ENCODE data around the gene H2BK1.

H2BK1 gene

DNA sequence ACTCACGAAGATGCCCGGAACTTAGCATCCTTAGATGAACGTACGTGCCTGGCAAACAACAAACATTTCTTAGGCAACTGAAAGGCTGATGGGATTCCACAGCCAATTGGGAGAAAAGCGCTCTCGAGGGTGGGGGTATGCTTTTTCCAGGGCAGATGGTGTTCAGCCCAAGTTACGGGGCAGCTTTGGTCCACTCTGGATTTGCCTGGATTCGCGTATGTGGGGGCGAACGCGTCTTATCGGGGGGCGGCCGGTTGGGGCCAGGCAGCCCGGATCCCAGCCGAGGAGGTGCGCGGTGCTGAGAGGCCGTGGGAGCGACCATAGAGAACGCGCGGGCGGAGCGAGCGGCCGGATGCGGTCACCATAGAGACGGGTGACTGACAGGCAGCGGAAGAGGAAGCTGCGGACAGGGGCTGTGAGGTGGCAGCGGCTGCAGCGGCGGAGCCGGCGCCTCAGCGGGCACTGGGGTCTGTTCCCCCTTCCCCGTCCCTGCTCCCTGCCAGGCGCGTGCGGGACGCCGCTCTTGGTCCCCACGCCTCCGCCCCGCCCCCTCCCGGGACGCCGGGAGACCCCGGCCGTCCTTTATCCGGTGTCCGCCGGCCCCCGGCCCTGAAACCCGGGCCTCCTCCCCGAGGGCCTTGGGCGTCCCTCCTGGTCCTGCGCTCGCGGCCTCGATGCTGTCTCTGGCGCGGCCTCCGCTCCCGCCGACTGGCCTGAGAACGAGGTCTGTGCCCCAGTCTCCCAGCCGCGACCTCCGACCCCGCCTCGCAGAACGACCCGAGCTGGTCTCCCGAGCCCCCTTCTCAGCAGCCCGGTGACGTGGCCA is 22.0 kb upstream of the H2BK1 start, which contains the start of gene CHPF2:
TSS of gene CHPF2 (plus strand) at position 393 of the 826 bp plus-strand sequence. CDS start 1,529 bp downstream, outside the sequence.
- peak; percentile 83 to 84 for DNase-seq (ENCODE audit: low read depth in 2 of 2)

DNA sequence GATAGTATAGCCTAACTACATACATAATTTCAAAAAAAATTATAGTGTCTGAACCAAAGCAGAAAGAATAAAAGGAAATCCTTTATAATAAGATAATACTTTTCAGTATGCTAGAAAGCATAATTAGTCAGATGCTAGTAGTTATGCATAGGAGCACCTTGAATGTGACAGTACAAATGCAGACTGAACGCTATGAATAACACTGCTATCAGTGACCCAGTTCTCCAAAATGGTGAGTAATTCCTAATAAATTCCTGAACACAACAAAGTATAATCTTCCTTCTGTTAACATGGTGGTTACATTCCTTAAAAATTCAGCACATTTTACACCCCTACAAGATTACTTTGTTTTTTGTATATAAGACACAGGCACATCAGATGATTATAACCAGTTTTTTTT is 20.8 kb upstream of the H2BK1 start:
- DNase-seq (ENCODE audit: low read depth in 2 of 2): no peak

DNA sequence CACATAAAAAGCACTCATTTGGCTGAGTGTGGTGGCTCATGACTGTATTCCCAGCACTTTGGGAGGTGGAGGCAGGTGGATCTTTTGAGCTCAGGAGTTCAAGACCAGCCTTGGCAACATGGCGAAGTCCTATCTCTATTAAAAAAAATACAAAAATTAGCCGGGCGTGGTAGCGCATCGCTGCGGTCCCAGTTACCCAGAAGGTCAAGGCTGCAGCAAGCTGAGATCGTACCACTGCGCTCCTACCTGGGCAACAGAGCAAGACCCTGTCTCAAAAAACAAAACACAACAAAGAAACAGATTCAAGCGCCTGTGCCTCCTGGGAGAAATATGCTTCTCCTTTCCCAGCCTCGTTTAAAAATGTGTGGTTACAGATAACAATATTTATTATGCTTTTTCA is 19.0 kb upstream of the H2BK1 start:
- no peak for DNase-seq (ENCODE audit: low read depth in 2 of 2)

DNA sequence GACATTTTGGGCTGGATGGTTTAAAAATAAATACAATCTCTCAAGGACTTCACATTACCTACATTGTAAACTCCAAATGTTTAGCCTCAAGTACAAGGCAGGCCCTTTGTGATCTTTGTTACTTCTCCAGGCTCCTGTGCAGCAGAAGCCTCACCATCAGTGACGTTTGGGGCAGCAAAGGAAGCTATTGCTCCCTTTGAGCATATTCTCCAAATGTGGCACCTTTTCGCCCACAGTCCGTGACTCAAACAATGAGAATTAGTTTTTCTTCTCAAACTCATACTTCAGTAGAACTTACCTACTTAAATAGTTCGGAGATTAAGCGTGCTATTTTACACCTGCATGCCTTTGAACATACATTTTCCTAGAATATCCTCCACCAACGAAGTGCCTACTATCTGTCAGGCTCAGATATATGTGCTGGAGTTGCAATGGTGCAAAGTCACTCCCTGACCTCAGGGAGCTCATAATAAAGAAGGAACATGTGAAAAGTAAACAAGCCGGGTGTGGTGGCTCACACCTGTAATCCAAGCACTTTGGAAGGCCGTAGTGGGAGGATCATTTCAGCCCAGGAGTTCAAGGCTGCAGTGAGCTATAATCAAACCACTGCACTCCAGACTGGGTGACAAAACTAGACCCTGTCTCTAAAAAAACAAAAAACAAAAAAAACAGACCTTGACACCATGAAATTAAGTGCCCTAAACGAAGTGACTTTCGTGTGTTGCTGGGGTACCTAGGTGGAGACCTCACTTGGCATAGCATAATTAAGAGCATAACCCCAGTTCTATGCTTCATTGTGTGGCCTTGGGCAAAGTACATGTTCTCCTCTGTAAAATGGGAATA is 18.0 kb upstream of the H2BK1 start:
- DNase-seq (ENCODE audit: low read depth in 2 of 2): no peak

DNA sequence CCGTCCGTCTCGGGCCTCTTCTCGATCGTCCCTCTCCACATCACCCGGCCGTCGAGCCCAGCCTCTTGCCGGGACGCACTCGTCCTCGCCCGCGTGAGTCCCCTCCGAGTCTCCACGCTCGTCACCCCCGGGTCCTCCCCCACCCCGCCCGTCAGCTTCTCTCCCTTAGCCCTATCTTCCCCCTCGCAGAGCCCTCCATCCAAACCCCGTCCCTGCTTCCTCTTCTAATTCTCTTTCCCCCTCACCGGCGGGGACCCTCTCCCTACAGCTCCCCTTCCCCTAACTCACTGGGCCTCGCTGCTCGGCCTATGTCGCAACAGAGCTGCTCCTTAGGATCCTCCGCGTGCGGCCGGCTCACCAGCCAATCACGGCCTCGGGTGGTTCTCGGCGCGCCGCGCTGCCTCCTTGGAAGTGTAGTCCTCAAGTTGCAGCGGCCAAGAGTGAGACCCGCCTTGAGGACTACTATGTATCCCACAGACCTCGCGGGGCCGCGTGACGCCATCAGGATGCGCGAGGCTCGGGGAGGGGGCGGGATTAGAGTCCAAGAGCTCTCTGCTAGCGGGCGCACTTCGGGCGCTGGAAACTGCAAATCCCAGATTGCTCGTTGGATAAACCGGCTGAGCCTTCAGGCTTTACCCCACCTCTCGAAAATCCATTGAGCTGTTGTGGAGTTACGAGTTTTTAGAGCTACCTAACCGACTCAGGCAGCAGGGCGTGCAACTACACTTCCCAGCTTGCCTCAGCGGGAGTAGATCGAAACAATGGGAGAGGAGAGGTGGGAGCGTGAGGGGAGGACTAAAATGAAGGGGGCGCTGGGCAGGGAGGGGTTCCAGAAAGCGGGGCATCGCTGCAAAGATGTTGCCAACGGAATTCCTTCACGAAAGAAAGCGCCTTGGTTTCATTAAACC is 16.8 kb upstream of the H2BK1 start, which contains the start of gene ABCF2:
TSS of gene ABCF2 (minus strand) at position 331 of the 908 bp plus-strand sequence. CDS start 747 bp downstream, outside the sequence.
- DNase-seq (ENCODE audit: low read depth in 2 of 2): peak; percentile 95 to 98

DNA sequence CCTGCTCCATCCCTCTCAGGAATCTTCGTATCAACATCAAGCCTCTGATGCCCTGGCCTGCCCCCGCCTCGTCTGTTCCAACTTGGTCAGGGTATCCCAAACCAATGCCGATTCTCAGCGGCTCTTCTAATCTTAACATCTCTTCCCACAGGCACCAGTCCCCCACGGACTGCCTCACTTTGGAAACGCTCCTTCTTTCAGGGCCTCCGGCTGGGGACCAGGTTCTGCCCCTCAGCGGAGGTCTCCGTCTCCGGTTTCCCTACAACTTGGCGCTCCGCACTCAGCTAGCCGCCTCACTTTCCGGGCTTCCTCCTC is 16.2 kb upstream of the H2BK1 start:
- no peak for DNase-seq (ENCODE audit: low read depth in 2 of 2)

DNA sequence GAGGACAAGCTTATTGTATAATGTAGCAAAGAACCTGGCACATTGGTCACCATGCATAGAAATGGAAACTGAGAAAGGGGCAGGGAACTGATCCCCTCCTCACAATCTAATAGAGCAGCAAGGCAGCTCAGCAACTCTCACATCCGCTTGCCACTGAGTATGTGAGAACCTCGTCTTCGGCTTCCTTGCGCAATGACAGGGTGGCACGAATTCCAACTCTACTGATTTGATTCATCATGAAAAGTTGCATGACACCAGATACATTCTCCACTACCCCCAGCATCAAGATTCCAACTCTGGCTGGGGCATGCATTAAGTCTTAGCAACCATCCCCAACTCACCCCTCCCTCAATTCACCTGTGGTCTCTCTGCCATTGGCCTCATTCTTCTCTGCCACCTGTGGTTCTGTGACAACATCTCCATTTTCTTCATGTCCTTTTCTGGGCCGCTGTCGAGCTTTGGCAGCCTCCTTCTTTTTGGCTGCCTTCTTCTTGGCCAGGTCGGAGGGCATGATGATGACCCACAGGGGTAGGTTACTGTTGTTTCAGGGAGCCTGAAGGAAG is 15.7 kb upstream of the H2BK1 start:
- DNase-seq (ENCODE audit: low read depth in 2 of 2): no peak

DNA sequence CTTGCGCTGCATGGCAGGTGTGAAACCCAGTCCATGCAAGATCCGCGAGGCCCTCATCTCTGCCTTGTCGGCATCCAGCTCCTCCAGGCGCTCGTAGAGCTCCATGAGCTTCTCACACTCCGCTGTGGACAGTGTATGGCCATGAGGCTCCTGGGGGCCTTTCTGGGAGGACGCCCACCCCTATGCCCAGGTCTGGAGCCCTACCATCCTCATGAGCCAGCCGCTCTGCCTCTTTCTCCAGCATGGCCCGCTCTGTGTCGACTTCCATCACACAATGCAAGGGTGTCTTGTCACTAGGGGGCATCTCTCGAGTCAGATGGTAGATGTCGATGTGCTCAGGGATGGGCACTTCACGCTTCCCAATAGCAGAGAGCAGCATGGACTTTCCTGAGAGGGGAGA is 13.4 kb upstream of the H2BK1 start:
- DNase-seq (ENCODE audit: low read depth in 2 of 2): no peak

DNA sequence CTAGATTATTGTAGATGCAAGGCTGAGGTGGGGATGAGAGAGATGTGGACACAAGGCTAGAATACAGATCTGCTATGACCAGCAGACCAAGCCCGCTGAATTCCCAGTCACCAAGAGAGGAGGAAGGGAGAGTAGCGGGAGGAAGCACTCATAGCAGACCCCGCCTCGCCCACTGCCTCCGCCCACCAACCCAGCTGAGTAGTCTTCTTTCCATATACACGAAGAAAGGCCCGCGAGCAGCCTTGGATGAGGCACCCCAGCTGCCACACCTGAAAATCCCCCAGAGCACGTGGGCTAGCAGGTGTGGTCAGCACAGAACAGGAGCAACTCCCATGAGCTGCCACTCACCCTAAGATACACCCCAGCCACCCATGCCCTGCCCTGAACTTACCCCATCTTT is 7.9 kb upstream of the H2BK1 start:
- DNase-seq (ENCODE audit: low read depth in 2 of 2): no peak

DNA sequence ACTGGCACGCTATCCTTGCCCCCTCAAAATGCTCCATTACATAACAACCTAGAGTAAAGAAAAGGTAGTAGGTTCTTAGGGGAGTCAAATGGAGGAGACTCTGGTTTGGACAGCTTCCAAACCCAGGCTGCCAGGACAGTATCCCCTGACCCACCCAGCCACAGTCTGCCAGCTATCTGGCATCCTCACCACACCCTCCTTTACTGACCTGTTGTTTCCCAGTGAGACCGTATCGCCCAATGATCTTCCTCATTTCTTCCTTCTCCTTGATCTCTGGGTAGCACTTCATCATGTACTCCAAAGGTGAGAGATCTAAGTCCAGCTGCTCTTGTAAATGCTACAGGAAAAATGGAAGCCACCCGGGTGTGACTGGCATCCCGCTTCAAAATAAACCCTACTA is 5.1 kb upstream of the H2BK1 start:
- no peak for DNase-seq (ENCODE audit: low read depth in 2 of 2)

DNA sequence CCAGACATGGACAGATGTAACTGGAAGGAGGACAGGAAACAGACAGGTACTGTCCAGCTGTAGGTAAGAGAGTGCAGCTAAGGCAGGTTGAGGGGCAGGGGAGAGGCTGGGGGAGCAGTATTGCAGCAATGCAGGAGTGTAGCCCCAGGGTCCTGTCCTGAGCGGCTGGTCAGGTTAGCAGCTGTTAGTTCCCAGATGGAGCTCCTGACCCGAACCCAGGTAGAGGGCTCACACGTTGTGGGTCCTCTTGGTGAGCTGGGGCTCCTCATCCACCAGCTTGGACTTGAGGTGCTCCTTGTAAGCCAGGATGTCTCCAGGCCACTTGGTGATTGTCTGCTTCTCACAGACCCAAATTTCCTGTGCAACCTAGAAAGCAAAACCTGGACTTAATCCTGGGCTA is 3.5 kb upstream of the H2BK1 start:
- DNase-seq (ENCODE audit: low read depth in 2 of 2): no peak

DNA sequence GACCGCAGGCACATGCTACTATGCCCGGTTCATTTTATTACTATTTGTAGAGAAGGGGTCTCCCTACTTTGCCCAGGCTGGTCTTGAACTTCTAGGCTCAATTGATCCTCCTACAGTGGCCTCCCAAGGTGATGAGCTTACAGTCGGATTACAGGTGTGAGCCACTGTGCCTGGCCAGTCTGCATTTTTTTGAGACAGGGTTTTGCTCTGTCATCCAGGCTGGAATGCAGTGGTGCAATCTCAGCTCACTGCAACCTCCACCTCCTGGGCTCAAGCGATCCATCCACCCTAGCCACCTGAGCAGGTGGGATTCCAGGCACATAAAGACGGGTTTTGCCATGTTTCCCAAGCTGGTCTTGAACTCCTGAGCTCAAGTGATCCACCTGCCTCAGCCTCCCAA is 2.3 kb upstream of the H2BK1 start:
- no peak for DNase-seq (ENCODE audit: low read depth in 2 of 2)

DNA sequence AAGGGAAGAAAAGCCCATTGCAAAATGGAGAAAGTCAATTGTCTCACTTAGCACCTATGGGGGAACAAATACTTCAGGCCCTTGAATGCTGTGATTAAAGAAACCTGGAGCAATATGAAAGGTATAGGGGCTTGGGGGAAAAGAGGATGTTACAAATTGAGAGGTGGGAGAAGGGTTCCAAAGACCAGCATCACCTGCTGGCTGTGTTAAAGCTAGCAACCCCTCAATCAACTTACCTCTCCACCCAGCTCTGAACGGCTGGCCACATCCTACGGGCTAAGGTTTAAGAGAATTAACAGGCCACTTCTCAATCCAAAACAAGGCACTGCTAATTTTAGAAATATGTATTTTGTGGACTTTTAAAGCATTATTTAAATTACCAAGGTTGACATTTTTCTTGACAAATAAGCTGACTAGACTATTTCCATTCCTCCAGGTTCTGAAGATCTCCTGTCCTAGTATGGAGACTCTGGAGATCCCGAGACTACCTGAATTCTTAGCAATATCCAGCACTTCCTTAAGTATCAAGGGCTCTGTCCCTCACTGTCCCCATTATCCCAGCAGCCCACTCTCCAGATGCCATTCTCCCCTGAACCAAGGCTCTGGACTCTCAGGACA is 976 bp upstream of the H2BK1 start:
- no peak for DNase-seq (ENCODE audit: low read depth in 2 of 2)

DNA sequence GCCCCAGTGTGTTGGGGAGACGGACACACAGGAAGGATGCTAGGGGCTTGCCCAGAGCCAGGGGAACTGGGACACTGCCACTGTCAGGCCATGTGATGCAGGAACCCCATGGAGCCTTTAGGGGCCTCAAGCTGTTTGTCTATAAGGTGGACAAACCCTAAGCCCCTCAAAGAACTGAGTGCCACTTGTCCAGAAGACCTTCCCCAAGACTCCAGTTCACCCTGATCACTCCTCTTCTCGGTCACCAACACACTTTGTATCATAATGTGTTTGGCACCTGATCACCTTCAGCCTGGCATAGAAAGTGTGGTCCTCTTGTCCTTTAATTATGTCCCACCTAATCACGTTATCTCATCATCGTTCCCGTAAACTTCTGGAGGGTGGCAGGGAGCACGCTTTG is 700 bp downstream of the H2BK1 start:
- no peak for DNase-seq (ENCODE audit: low read depth in 2 of 2)

DNA sequence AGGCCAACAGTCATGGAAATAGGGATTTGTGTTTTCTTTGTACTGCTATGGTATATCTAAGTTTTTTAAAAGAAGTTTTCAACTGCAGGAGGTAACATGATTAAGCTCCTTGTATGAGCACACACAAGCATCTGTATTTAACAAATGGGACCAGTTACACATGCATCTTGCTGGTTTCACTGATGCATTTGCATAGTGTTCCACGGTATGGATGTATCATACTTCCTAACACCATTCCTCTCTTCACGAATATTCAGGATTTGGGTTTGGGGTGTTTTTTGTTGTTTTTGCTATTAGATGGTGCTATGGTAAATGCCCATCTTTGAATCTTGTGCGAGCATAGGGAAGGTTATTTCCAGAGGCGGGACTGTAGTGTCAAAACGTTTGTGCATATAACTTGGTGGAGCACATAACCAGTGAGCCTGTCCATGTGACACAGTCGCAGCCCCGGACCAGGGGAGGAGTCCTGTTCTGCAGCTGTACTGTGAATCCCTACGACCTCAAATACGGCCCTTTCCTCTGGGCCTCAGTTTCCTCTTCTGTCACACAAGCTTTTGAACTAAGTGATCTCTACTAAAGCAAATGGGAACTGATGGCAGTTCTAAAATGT is 1.9 kb downstream of the H2BK1 start:
- DNase-seq (ENCODE audit: low read depth in 2 of 2): no peak

DNA sequence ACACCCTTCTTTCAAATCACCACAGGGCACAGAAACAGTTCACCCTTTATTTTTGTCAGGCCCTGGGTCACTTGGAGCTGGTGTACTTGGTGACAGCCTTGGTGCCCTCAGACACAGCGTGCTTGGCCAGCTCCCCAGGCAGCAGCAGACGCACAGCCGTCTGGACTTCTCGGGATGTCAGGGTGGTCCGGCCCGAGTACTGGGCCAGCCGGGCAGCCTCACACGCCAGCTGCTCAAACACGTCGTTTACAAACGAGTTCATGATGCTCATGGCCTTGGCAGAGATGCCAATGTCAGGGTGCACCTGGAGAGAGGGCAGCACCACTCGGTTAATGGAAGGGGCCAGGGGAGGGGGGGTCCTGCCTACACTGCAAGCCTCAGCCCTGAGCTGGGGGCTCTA is 2.5 kb downstream of the H2BK1 start:
- DNase-seq (ENCODE audit: low read depth in 2 of 2): no peak

DNA sequence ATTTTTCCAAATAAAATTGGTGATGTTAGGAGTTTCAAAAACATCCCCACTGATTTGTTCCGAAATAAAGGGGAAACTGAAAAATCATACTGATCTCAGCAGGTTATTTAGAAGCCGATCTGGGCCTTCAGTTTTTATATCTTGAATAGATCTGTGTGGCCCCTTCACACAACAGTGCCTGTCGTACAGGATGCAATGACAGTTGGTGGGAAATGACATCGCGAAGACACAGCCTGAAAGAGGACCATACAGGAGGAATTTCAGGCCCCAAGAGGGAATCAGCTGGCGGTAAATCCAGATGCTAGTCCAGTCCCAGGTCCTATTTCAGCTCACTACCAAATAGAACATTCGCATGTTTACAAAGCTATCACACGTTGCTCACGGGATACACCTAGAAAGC is 3.0 kb downstream of the H2BK1 start:
- no peak for DNase-seq (ENCODE audit: low read depth in 2 of 2)

DNA sequence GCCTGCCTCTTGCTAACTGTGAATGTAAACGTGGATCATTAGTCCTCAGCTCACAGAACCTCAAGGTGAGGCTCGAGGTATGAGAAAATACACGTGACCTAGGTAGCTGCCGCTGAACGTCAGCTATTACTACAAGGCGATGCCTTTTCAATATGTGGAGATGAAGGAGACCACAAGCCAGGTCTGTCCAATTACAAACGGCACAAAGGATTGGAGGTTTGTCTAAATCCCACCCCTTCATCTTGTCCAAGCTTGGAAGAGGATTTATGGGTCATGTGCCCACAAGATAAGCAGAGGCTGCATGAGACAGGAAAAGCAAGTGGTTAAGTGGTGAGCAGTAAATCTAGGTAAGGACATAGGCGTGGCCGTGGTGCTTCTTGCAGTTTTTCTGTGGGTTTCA is 3.4 kb downstream of the H2BK1 start:
- DNase-seq (ENCODE audit: low read depth in 2 of 2): no peak

DNA sequence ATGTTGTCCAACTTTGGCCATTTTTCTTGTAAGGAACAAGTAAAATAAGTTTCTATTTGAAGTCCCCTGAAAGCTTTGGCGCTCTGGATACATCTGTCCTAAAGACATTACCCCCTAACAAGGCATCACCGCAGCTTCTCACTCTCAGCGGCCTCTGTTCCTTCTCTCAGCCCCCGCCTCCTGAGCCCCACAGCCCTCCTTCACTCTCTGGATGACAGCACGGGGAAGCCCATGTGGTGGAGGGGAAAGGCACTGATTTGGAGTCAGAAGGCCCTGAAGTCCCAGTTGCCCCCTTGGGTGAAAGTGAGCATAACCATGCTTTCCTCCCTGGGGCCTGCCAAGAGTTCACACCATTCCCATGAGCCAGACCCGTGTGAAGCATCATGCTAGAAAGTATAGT is 4.6 kb downstream of the H2BK1 start:
- no peak for DNase-seq (ENCODE audit: low read depth in 2 of 2)

DNA sequence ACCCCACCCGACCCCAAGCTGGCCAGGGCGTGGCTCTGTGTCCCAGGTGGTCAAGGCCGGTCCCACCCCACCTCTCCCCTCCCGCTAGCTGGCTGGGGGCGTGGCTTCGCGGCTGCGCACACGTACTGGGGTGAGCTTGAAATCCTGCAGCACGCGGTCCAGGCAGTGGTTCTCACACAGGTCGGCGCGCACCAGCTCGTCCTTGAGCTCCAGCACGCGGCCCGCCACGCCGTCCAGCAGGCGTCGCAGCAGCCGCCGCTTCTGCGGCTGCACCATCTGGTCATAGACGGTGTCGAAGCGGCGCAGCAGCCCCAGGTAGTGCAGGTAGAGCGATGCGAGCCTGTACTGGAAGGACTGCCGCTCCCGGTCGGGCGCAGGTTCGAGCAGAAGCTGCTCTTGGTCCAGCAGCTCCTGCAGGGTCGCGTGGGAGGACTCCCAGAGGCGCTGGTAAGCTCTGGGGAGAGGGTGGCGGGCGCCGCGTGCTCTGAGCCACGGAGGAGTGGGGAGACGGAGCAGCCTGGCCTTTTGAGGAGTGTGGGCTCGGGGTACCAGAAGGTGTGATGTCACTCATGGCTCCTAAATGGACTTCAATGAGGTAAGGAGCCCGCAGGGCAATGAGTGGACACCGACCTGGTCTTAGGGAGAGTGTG is 5.8 kb downstream of the H2BK1 start:
- DNase-seq (ENCODE audit: low read depth in 2 of 2): no peak

Data from stimulated activated CD8-positive, alpha-beta memory T cell treated with anti-CD3 and anti-CD28 coated beads, Interleukin-7, amount 100 ng/mL, for 1 hour (primary cell).